Urinary bladder (tissue), 4 donors: ENCODE measurements around the gene CCDC85C. TPM values are rescaled to one million over a fixed set of nuclear protein-coding genes. Genes with fewer than 3 reads are reported as not detected.

Source experiments
- DNase-seq: peaks from one replicate; pipeline ENCODE4 v3.0.0-alpha.2; 2015; ENCODE audit errors: extremely low spot score
- H3K27ac ChIP-seq: one replicate; pipeline ENCODE4 v1.5.1; 2013; ENCODE audit warnings: low read depth, mild to moderate bottlenecking, moderate library complexity
- H3K36me3 ChIP-seq: one replicate; pipeline ENCODE4 v1.6.1; 2013; ENCODE audit warnings: mild to moderate bottlenecking, moderate library complexity; ENCODE audit not compliant: insufficient read depth
- H3K4me1 ChIP-seq: one replicate; pipeline ENCODE4 v1.6.1; 2013; ENCODE audit warnings: mild to moderate bottlenecking, moderate library complexity; ENCODE audit not compliant: insufficient read depth
- H3K4me3 ChIP-seq: one replicate; pipeline ENCODE4 v1.5.1; 2013; ENCODE audit warnings: low read depth, low read length
- WGBS: extraction: QIAGEN DNeasy Blood & Tissue Kit; methylation state at CpG from one replicate; pipeline ENCODE4 v1.1.7; 2013; 5-methylcytosine and 5-hydroxymethylcytosine counted together
- polyA plus RNA-seq: library from polyadenylated mRNA; stranded (reverse); fragments of 200-250 nt; gene quantifications from one replicate; pipeline ENCODE4 v1.2.3, GENCODE V29; 2013
- total RNA-seq: library from RNA; depleted of rRNA; stranded (reverse); fragments of >200 nt; gene quantifications from one replicate; pipeline ENCODE4 v1.2.3, GENCODE V29; 2014
- donor health status: healthy with polysubstance abuse.
- donor health status: healthy.

The CCDC85C gene
- total and polyA plus RNA-seq, 2 donors = 5.8 to 36.0 TPM

DNA sequence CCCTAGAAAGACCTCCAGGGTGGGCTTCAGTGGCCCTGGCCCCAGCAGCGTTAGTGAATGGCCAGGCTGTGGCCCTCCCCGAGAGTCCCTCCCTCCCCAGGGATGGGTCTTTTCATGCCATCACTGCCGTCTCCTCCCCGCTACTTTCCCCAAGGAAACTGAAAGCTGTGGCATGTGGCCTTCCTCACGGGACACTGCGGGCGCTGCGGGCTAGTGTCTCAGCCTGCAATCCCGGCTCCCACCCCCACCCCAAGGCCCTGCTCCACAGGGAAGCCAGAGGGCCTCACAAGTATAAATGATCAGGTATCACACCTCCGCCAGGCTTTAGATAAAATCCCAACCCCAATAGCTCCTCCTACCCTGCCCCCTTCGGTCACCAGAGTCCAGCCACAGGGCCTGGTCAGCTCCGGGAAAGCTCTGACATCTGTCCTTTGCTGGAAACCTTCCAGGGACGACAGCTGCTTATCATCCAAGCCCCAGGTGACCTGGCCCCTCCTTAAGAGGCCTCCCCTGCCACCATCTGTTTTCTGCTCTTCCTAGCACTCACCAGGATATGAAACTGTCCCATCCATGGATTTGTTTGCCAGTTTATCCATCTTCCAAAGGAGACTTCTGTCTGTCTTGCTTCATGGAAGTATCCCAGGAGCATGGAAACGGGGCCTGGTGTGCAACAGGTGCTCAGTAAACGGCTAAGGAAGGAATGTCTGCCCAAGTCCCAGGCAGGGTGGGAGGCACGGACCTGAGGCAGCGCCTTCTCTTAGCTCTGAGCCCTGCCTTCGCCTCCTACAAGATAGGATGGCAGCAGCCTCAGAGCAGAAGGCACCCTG, 31.6 kb downstream of the CCDC85C start:
- 64% methylated on average over 18 of the region's 18 CpGs for WGBS
- Histone ChIP-seq H3K27ac (peak overlapping the region; percentile 33), H3K4me1 (no peaks in the 10 kb centered on the region), H3K4me3 (no peak overlapping the region), H3K36me3 (no peaks in the 10 kb centered on the region)
- DNase-seq = no peak

DNA sequence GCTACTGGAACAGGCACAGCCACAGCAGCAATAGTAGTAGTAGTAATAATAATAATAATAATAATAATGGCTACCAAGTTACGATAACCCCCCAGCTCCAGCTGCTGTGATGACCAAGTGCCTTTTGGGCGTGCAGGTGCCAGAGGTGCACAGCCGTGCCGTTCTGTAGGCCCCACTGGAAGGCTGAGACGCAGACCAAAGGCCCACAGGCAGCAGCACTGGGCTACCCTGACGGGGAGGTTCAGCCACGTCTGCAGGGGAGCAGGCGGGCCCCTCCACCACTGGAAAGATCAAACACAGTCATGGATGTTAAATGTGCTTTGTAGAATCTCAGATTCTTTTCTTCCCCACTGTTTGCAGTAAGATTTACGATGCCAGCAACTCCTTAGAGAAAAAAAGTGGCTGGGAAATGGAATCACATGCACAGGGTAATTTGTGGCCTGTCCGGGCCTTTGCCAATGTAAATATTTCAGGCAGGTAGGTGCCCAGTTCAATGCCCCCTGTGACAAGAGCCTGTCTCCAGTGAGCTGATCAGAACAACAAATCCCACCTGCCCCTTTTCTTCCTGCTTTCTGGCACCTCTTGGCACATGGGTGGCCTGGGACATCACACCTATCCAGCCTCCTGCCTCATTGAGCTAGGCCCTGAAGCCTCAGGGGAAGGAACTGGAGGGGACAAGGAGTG, 32.6 kb downstream of the CCDC85C start:
- Histone ChIP-seq H3K36me3 (no peaks in the 10 kb centered on the region), H3K27ac (no peak overlapping the region), H3K4me3 (no peak overlapping the region), H3K4me1 (no peaks in the 10 kb centered on the region)
- no peak for DNase-seq
- WGBS = 53% methylated on average over 10 of the region's 10 CpGs

DNA sequence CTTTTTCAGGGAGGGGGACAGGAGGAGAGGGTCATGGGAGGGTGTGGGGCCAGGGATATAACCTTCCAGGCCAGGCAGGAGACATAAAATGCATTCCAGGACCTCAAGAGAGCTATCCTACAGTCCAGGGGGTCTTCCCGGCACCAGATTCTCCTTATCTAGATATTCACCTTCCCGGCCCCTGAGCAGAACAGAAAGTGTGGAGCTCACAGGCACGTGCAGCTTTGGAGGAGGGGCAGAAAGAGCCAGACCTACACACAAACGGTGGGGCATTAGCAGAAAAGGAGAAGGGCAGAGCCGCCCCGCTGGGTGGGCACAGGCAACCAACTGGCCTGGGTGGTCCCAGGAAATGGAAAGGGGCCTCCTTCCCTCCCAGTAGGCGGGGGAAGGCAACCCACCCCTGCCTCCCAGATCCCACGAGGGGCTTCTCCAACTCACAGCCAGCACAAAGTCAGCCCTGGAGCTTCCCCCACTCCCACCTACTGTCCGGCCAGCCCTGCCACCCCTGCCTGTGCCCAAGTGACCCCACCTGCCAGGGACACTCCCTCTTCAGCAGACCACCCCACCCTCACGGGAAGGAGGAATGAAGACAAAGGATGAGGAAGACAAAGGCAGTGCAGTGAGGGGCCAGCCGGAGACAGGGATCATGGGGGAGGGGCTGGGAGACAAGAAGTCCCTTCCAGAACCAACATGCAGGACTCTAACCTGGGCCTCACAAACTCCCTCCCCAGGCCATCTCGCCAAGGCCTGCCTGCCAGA, 33.3 kb downstream of the CCDC85C start:
- WGBS = 67% methylated on average over 12 of the region's 12 CpGs
- no peaks in the 10 kb centered on the region for H3K4me1 ChIP-seq
- H3K27ac ChIP-seq = no peak overlapping the region

DNA sequence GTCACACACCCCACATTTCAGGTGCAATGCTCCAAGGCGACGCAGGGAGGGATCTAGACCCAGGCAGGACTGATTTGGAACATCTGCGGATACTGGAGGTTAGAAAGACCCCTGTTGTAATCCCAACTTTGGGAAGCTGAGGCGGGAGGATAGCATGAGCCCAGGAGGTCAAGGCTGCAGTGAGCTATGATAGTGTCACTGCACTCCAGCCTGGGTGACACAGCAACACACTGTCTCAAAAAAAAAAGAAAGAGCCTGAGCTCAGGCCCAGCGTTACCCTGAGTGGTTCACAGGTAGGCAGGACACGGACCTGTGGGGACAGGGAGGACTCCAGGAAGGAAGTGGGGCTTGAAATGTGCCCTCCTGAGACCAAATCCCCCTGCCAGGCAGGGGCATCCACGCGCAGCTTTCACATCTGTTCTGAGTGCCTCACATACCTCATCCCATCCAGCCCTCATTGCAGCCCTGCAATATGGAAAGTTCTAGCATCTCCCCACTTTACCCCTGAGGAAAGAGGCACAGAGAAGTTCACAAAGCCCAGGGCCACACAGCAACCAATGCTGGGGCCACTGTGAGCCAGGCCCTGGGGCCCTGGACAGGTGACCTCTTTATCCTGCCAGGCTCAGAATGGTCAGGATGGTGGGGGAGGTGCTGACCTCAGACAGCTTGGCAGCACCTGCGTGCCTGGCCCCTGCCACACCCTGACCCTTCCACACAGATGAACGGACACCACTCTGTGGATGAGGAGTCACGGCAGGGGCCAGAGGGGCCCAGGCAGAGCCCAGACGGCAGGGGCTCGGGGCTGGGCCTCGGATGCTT, 34.1 kb downstream of the CCDC85C start:
- peaks cover 3% of the 10 kb centered on the region for H3K4me1 ChIP-seq

More for the DNA sequence above, 33.3 kb downstream of the CCDC85C start:
- H3K4me3 ChIP-seq = no peak overlapping the region
- DNase-seq = no peak
- H3K36me3 ChIP-seq = no peaks in the 10 kb centered on the region

DNA sequence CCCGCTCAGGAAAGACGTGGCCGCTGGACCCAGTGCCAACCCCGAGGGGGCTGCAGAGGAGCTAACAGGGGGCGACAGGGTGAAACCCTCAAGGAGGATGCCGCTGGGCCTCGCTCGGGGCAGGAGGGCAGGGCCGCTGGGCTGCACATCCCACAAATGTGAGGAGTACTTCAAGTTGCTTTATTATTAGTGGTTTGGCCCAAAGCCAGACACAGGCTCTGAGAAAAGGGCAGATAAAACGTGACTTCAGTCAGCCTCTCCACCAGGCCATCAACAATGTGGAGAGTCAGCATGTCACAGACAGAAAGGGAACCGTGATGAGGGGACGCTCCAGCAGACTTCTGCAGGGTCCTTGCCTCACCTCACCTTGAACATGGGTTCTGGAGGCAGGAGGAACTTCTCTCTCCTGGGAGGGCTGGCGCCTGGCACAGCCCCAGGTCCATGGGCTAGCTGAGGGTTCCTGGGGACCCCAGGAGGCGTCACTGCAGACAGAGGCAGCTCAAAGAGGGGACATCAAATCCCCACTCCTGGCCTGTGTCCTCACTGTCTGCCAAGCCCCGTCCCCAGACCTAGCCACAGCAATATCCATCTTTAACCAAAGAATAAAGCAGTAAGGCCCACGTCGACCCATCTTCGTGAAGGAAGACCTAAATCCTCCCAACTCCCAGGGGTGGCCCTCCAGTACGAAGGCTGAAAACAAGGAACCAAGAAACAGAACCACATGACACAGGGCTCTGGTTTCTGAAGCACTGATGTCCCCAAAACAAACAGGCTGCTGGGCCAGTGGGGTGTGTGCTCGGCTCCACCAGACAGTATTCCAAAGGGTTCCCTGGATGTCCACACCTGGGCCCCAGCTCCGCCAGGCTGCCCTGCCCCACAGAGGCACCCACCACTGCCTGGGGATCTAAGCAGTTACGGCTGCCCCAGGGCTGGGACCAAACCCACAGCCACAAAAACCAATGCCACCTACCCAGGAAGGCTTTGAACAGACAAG, 35.1 kb downstream of the CCDC85C start:
- Histone ChIP-seq H3K4me1 (peaks cover 3% of the 10 kb centered on the region), H3K36me3 (no peaks in the 10 kb centered on the region), H3K27ac (peak overlapping the region; percentile 14), H3K4me3 (no peak overlapping the region)
- 49% methylated on average over 22 of the region's 22 CpGs for WGBS
- DNase-seq = no peak

More for the DNA sequence above, 34.1 kb downstream of the CCDC85C start:
- 72% methylated on average over 14 of the region's 14 CpGs for WGBS
- DNase-seq = no peak
- Histone ChIP-seq H3K4me3 (no peak overlapping the region), H3K27ac (no peak overlapping the region), H3K36me3 (no peaks in the 10 kb centered on the region)

DNA sequence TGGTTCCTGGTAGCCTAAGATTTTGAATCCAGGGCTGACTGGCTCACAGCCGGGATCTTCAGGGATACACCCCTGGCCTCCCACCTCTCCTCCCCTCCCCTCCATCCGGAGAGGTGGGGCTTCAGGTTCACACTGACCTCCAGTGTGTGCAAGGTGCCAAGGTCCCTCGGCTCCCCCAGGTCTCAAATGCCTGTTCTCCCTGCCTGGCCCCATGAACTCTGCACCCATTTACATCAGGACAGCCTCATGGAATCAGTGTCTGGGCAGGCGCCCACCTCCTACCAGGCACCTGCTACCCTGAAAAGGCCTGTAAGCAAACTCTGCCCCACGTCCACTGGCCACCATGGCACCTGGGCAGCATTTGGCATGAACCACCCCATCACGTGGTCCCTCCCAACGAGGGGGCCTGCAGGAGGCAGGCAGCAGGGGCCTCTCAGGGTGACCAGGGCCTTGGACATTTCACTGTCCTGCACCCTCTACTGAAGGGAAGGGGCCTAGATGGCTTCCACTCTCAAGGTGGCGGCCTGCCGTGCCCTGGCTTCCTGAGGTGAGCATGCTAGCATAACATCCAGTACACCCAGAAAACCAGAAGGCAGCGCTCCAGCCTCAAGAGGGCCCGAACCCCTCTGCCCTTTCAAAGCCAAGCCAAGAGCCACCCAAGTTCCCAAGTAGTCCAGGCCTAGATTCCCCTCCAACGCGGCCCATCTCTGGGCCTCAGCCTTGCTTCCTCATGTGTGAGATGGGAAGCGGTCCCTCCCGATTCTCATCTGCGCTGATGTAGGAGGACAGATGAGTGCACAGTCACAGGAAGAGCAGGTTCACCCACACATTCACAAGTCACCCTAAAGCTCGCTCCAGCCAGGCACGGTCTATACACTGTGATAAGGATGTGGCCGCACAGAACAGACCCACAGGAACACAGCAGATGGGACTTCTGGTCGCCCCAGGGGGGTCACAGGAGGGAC, 37.3 kb downstream of the CCDC85C start:
- peaks cover 3% of the 10 kb centered on the region for H3K4me1 ChIP-seq
- 88% methylated on average over 20 of the region's 20 CpGs for WGBS
- H3K27ac ChIP-seq = no peak overlapping the region

DNA sequence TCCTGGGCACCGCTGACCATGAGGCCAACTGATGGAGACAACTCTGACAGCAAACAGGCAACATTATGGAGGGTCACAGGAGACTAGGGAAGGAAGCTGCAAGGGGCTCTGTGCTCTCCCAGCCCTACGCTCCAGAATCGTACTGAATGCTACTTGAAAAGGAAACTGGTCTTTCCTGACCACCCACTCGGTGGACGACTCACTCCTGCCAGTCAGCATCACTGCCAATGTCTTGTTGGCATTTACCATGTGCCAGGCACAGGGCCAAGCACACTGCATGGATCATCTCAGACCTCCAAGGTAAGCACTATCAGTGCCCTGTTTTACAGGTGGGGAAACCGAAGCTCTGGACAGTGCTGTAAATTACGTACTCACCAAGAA, 38.0 kb downstream of the CCDC85C start:
- no peak for DNase-seq
- Histone ChIP-seq H3K36me3 (no peaks in the 10 kb centered on the region), H3K4me3 (no peak overlapping the region), H3K27ac (no peak overlapping the region), H3K4me1 (peaks cover 3% of the 10 kb centered on the region)
- 51% methylated on average over 7 of the region's 7 CpGs for WGBS

More for the DNA sequence above, 37.3 kb downstream of the CCDC85C start:
- no peak for DNase-seq
- Histone ChIP-seq H3K4me3 (no peak overlapping the region), H3K36me3 (no peaks in the 10 kb centered on the region)

DNA sequence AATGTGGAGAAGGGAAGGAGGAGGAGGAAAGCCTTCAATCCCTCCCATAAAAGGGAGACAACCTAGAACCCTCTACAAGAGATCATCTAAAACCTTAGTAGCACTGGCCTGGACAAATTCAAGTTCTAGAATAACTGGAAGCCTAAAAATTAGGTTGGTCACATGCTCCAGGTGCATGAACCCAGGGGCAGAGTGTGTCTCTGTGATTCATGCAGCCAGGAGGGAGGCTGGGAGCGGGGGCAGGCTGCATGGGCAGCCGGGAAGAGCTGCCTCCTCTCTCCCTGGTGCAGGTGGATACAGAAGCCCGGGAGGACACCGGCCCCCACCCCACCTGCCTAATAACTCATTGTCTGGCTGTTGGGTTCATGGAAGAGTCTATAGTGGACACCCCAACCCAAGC, 38.6 kb downstream of the CCDC85C start:
- no peak for DNase-seq
- no peaks in the 10 kb centered on the region for H3K36me3 ChIP-seq
- 86% methylated on average over 4 of the region's 4 CpGs for WGBS
- no peak overlapping the region for H3K27ac ChIP-seq
- H3K4me1 ChIP-seq = peaks cover 3% of the 10 kb centered on the region
- no peak overlapping the region for H3K4me3 ChIP-seq

DNA sequence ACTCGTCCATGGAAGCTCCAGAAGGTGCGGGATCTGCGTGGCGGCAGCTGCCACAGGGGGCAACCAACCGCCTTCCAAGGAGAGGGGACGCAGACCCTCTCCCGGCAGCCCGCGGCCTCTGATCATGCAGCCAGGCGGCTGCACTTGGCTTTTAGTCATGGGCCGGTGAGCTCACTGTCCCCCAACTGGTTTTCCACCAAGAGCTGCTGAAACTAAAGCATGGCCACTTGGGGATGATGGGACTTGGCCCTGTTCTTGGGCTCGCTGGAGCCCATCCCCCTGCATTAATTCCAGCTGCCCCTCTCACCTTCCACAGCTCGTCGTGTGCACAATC, 39.1 kb downstream of the CCDC85C start:
- Histone ChIP-seq H3K4me1 (peaks cover 3% of the 10 kb centered on the region), H3K36me3 (no peaks in the 10 kb centered on the region), H3K4me3 (no peak overlapping the region), H3K27ac (peak overlapping the region; percentile 66)
- DNase-seq = no peak
- WGBS = 40% methylated on average over 14 of the region's 14 CpGs

DNA sequence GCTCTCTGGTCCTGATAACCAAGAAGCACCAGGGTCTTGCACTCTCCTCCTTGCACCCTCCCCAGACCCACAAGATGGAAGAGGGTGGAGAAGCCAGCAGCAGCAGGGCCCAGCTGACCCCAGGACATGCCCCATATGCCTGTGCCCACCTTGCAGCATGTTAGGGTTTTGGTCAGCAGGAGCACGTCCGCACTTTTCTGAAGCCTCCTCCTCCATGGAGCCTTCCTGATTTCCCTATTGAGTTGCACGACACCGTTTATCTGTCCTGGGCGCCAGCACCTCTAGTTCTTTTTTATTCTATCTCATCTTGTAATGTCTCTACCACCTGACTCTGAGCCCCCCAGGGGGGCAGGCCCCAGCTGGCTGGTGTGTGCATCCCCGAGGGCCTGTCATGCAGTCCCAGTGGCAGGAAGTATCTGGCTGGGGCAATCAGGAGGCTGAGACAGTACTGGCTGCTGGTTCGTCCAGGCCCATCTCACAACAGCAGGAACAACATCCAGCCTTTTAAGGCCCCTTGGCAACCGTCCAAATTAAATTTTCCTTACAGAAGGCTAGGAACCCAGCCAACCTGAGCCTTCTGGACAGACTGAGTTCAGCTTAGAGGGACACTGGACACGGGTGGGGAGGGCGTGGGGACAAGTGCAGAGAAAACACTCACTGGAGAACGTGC, 39.6 kb downstream of the CCDC85C start:
- H3K4me1 ChIP-seq = peaks cover 3% of the 10 kb centered on the region
- peak; percentile 83 for DNase-seq
- H3K36me3 ChIP-seq = no peaks in the 10 kb centered on the region
- H3K27ac ChIP-seq = peak overlapping the region; percentile 66
- no peak overlapping the region for H3K4me3 ChIP-seq
- 31% methylated on average over 11 of the region's 11 CpGs for WGBS

DNA sequence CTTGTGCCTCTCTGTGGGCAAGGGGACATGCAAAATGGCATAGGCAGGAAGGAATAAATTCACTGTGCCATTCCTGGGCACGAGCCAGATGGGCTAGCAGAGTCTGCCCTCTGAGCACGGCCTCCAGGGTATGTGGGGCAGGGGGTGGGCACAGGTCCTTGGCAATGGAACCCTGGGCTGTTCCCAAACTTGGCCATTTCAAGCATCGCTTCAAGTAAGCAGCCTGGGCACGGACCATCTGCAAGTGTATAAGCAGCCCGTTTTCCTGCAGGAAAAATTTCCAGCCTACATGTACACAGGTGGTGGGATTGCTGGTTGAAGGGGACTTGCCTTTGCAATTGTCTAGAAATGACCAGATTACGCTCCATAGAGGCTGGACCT, 40.3 kb downstream of the CCDC85C start:
- H3K4me1 ChIP-seq = peaks cover 3% of the 10 kb centered on the region
- no peaks in the 10 kb centered on the region for H3K36me3 ChIP-seq
- H3K27ac ChIP-seq = no peak overlapping the region
- DNase-seq = no peak
- 66% methylated on average over 6 of the region's 6 CpGs for WGBS
- no peak overlapping the region for H3K4me3 ChIP-seq
